Gastroesophageal sphincter (tissue), 4 donors: ENCODE measurements around the gene C6orf52. TPM values are rescaled to one million over a fixed set of nuclear protein-coding genes. Genes with fewer than 3 reads are reported as not detected.
"Not testable (repeated sequence)": the region's sequence is repeated elsewhere in the genome, so short reads cannot be mapped to it uniquely, and the experiment has no call there.

Experiments used
- ATAC-seq: fragments of 150-250 bp; one replicate; pipeline ENCODE4 v1.9.1; 2016; ENCODE audit warnings: mild to moderate bottlenecking, moderate library complexity
- H3K27ac ChIP-seq, 4 donors: fragments of 200-600 bp; sonication (generic) in 3 of 4; 1 replicate in 3 of 4; 2 replicates in 1 of 4; pipeline ENCODE4 v1.5.1; 2016 to 2019
- H3K27me3 ChIP-seq: fragments of 200-600 bp; sonication (generic); one replicate; pipeline ENCODE4 v1.5.1; 2019
- H3K36me3 ChIP-seq, 2 donors: fragments of 200-600 bp; sonication (generic); one replicate each; pipeline ENCODE4 v1.5.1; 2019; ENCODE audit warnings: control low read depth in 1 of 2
- H3K4me1 ChIP-seq, 3 donors: fragments of 200-600 bp; sonication (generic); 1 replicate in 2 of 3; 2 replicates in 1 of 3; pipeline ENCODE4 v1.5.1; 2016 to 2019; ENCODE audit warnings: control low read depth in 2 of 3
- H3K4me3 ChIP-seq, 2 donors: fragments of 200-600 bp; sonication (generic); one replicate each; pipeline ENCODE4 v1.5.1; 2019; ENCODE audit warnings: mild to moderate bottlenecking in 1 of 2, moderate library complexity in 1 of 2
- H3K9me3 ChIP-seq, 3 donors: fragments of 200-600 bp; sonication (generic); one replicate each; pipeline ENCODE4 v1.5.1; 2017 to 2019; ENCODE audit warnings: control low read depth in 2 of 3
- CTCF ChIP-seq, 4 experiments: fragments of 200-600 bp in 2 of 4; fragments of 450-650 bp in 2 of 4; sonication (generic) in 1 of 4; IDR thresholded peaks; one replicate each; pipeline ENCODE4 v1.5.1; 2017 to 2019; ENCODE audit warnings: antibody characterized with exemption in 4 of 4, mild to moderate bottlenecking in 2 of 4, moderate library complexity in 2 of 4
- EP300 ChIP-seq: sonication (generic); formaldehyde crosslinking; IDR thresholded peaks from one replicate; pipeline ENCODE4 v1.6.1; 2017; ENCODE audit warnings: antibody characterized with exemption, mild to moderate bottlenecking
- POLR2A ChIP-seq, 2 donors: fragments of 450-650 bp; IDR thresholded peaks; one replicate each; pipeline ENCODE4 v1.6.1; 2017; ENCODE audit warnings: antibody characterized with exemption in 2 of 2, mild to moderate bottlenecking in 2 of 2, moderate library complexity in 1 of 2
- POLR2AphosphoS5 ChIP-seq: sonication (generic); formaldehyde crosslinking; IDR thresholded peaks from one replicate; pipeline ENCODE4 v1.6.1; 2017; ENCODE audit warnings: antibody characterized with exemption
- WGBS, 2 donors: methylation state at CpG; one replicate each; pipeline ENCODE4 v1.1.5; 2018; ENCODE audit warnings: low coverage in 1 of 2; 5-methylcytosine and 5-hydroxymethylcytosine counted together
- total RNA-seq, 4 donors: library from RNA; depleted of rRNA; stranded (reverse); fragments of >200 nt; gene quantifications; one replicate each; pipeline ENCODE4 v1.1.0, GENCODE V29; 2016

The C6orf52 gene
- total RNA-seq, 4 donors from 2014 or later = 2.5 TPM; not detected in 3

- Histone ChIP-seq H3K4me1 (peaks cover 0 to 63% (median 15%) of the 10 kb centered on the region in 3 donors), H3K4me3 (no peak overlapping the region), H3K27me3 (no peaks in the 10 kb centered on the region), H3K36me3 (peaks cover 0 to 57% of the 10 kb centered on the region in 2 donors), H3K27ac (no peak overlapping the region), H3K9me3 (no peaks in the 10 kb centered on the region)
- WGBS, 2 donors = 59 to 93% methylated on average over 2 to 6 of the region's 6 CpGs
- no peak for TF ChIP-seq CTCF (IDR thresholded peaks at IDR 0.05)
- TF ChIP-seq POLR2AphosphoS5 = no peak
- no peak for TF ChIP-seq POLR2A (IDR thresholded peaks at IDR 0.05)
- TF ChIP-seq EP300 = no peak
- ATAC-seq = no peak
Measured at GRCh38 chr6:10725044-10725443, 30.6 kb upstream of the C6orf52 start.

GRCh38 chr6:10723567-10723881 is 29.1 kb upstream of the C6orf52 start:
- TF ChIP-seq POLR2AphosphoS5 = no peak
- TF ChIP-seq POLR2A (IDR thresholded peaks at IDR 0.05) = no peak
- no peak for TF ChIP-seq EP300
- no peak for TF ChIP-seq CTCF (IDR thresholded peaks at IDR 0.05)
- Histone ChIP-seq H3K27me3 (no peaks in the 10 kb centered on the region), H3K9me3 (no peaks in the 10 kb centered on the region), H3K4me1 (peaks cover 0 to 63% (median 15%) of the 10 kb centered on the region in 3 donors), H3K27ac (peak overlapping the region; percentile 86 to 92 (median 90)), H3K4me3 (peak overlapping the region; percentile 60 to 67), H3K36me3 (peaks cover 0 to 42% of the 10 kb centered on the region in 2 donors)
- ATAC-seq = no peak
- WGBS, 2 donors = 7% methylated on average over 3 of the region's 7 CpGs; no CpG with 5 or more reads in 1 of the 2 donors

DNA sequence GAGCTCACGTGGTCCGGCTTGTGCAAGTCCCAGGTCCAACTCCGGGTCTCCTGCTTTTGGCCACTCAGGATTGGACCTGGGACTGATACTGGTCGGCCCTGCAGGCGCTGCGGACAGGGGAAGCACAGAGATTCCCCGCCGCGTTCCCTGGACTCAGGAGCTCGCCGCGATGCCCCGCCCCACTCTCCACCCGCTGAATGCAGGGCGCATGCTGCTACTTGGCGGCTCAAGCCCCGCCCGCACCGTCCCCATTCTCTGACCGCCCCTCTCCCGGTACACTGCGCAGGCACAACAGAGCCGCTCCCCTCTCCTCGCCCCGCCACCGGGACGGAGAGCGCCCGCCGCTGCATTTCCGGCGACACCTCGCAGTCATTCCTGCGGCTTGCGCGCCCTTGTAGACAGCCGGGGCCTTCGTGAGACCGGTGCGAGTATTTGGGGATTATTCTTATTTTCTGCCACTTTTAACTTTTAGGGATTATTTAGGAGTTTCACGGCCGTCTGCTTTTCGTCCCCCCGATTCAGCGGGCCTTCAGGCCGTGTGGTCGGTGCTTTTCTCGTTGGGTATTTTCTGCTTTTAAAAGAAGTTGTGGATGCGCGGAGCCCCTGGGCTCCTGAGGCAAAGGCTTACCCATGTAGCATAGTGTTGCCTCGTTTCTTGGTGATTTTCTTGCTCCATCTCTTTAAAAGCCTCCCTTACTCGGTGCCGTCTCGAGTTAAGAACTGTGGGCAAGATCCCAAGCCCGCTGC is 28.6 kb upstream of the C6orf52 start, which contains the start of gene TMEM14C:
TMEM14C (plus strand) TSS at position 251 of the 747 bp plus-strand sequence. CDS start 1,544 bp downstream, outside the sequence.
- 1 to 5% methylated on average over 4 to 34 of the region's 55 CpGs for WGBS, 2 donors
- peaks cover 0 to 63% (median 15%) of the 10 kb centered on the region in 3 donors for H3K4me1 ChIP-seq
- H3K36me3 ChIP-seq = peaks cover 0 to 36% of the 10 kb centered on the region in 2 donors
- H3K9me3 ChIP-seq = no peaks in the 10 kb centered on the region
- peak within 1 kb of the TSS; percentile 86 to 92 (median 90) for H3K27ac ChIP-seq
- ATAC-seq = peak; percentile 99
- no peaks in the 10 kb centered on the region for H3K27me3 ChIP-seq
- TF ChIP-seq EP300 (no peak), CTCF (IDR thresholded peaks at IDR 0.05) (peak in 1 of 4 experiments; percentile 12), POLR2A (IDR thresholded peaks at IDR 0.05) (peak; percentile 78 to 81), POLR2AphosphoS5 (peak; percentile 91)
- H3K4me3 ChIP-seq = peak within 1 kb of the TSS; percentile 60 to 67

GRCh38 chr6:10722570-10722819 is 28.1 kb upstream of the C6orf52 start:
- no peak for ATAC-seq
- Histone ChIP-seq H3K27me3 (no peaks in the 10 kb centered on the region), H3K9me3 (no peaks in the 10 kb centered on the region), H3K36me3 (peaks cover 0 to 31% of the 10 kb centered on the region in 2 donors), H3K27ac (peak overlapping the region; percentile 27 to 92 (median 88)), H3K4me3 (peak overlapping the region; percentile 9 to 67), H3K4me1 (peaks cover 0 to 63% (median 15%) of the 10 kb centered on the region in 3 donors)
- TF ChIP-seq POLR2A (IDR thresholded peaks at IDR 0.05) (no peak), EP300 (no peak), POLR2AphosphoS5 (no peak)
- 0% methylated on average over 3 to 6 of the region's 6 CpGs for WGBS, 2 donors

DNA sequence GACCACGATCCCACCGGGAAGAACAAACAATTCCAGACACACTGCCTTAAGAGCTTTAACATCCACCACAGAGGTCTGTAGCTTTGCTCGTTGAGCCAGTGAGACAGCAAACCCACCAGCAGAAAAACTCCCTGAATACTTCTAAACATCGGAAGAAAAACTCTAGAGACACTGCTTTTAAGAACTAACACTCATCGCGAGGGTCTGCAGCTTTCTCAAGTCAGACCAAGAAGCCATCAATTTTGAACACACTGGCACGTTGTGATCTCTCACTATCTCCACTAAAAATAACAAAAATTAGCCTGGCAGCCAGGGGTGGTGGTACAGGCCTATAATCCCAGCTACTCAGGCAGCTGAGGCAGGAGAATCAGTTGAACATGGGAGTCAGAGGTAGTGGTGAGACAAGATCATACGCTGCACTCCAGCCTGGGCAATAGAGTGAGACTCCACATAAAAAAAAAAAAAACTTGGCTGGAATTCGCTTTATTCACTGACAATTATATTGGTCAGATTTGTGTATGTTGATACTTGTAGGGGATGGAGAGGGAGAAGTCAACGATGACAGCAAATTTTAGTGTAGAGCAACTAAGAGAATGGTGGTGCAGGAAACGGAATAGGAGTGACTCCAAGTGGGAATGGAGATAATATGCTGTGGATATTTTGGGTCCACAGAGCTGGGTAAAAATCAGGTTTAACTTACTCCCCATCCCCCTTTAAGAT is 27.6 kb upstream of the C6orf52 start:
- Histone ChIP-seq H3K27me3 (no peaks in the 10 kb centered on the region), H3K9me3 (no peaks in the 10 kb centered on the region), H3K4me1 (peaks cover 0 to 60% (median 15%) of the 10 kb centered on the region in 3 donors), H3K27ac (peak overlapping the region; percentile 27 to 92 (median 88)), H3K4me3 (peak overlapping the region; percentile 9 to 67), H3K36me3 (peaks cover 0 to 27% of the 10 kb centered on the region in 2 donors)
- ATAC-seq = no peak
- 55 to 58% methylated on average over 4 to 9 of the region's 11 CpGs for WGBS, 2 donors
- TF ChIP-seq EP300 (no peak), POLR2A (IDR thresholded peaks at IDR 0.05) (no peak), POLR2AphosphoS5 (no peak), CTCF (IDR thresholded peaks at IDR 0.05) (no peak)

GRCh38 chr6:10720960-10721849 is 26.8 kb upstream of the C6orf52 start:
- peaks cover 0 to 52% (median 15%) of the 10 kb centered on the region in 3 donors for H3K4me1 ChIP-seq
- peak overlapping the region; percentile 10 to 91 (median 81) for H3K27ac ChIP-seq
- not testable (repeated sequence) for ATAC-seq, H3K9me3 ChIP-seq, H3K27me3 ChIP-seq
- H3K4me3 ChIP-seq = peak overlapping the region; percentile 38 to 65
- peaks cover 0 to 18% of the 10 kb centered on the region in 2 donors for H3K36me3 ChIP-seq
- 83 to 85% methylated on average over 8 to 10 of the region's 17 CpGs for WGBS, 2 donors
